Vagina (tissue), 2 donors: ENCODE data around the gene AIG1.
"Not testable (repeated sequence)": the region's sequence is repeated elsewhere in the genome, so short reads cannot be mapped to it uniquely, and the experiment has no call there.

Experiments used
- CTCF ChIP-seq, 3 experiments: fragments of 450-650 bp in 2 of 3; fragments of 200-600 bp in 1 of 3; sonication (generic) in 1 of 3; IDR thresholded peaks; one replicate each; pipeline ENCODE4 v1.5.1; 2017 to 2019; ENCODE audit warnings: antibody characterized with exemption in 3 of 3, mild to moderate bottlenecking in 2 of 3, moderate library complexity in 2 of 3
- POLR2A ChIP-seq, 2 donors: fragments of 450-650 bp; IDR thresholded peaks; one replicate each; pipeline ENCODE4 v1.6.1; 2017; ENCODE audit warnings: antibody characterized with exemption in 2 of 2, mild to moderate bottlenecking in 2 of 2, moderate library complexity in 2 of 2
- POLR2AphosphoS5 ChIP-seq, 2 donors: sonication (generic); formaldehyde crosslinking; IDR thresholded peaks; one replicate each; pipeline ENCODE4 v1.9.0; 2017; ENCODE audit warnings: antibody characterized with exemption in 2 of 2, mild to moderate bottlenecking in 2 of 2, low read depth in 1 of 2; ENCODE audit not compliant: insufficient read depth in 1 of 2

- TF ChIP-seq POLR2A (IDR thresholded peaks at IDR 0.05); CTCF (IDR thresholded peaks at IDR 0.05); POLR2AphosphoS5 (IDR thresholded peaks at IDR 0.05; ENCODE audit: insufficient read depth in 1 of 2, low read depth in 1 of 2): not testable (repeated sequence)
These were observed 107.7 kb downstream of the AIG1 start for GRCh38 chr6:143168396-143168816.
